HEK293 (cell line): ENCODE measurements around the gene FAM210A.

ENCODE experiments used
- CTCF ChIA-PET: fragments of 350-600 bp; formaldehyde crosslinking; extraction: SDS; loops from one replicate; lab custom pipeline; 2021; ENCODE audit warnings: antibody characterized with exemption; lab: Yijun Ruan, JAX
- POLR2A ChIA-PET: fragments of 300-600 bp; formaldehyde crosslinking; extraction: SDS; loops from one replicate; lab custom pipeline; 2020; ENCODE audit warnings: antibody characterized with exemption, inconsistent platforms; lab: Yijun Ruan, JAX
- H3K27ac ChIP-seq: fragments of 200-500 bp; sonication (Bioruptor generic); 2 replicates; pipeline ENCODE4 v1.5.1; 2014; ENCODE audit warnings: low read depth, low read length, control low read depth, inconsistent platforms; ENCODE audit errors: extremely low read depth
- H3K36me3 ChIP-seq, 2 experiments: fragments of 200-500 bp in 1 of 2; sonication (Bioruptor generic) in 1 of 2; 1 replicate in 1 of 2; 2 replicates in 1 of 2; pipeline ENCODE4 v1.5.1; 2014 to 2017; ENCODE audit warnings: inconsistent platforms in 2 of 2, low read length in 2 of 2; ENCODE audit not compliant: control insufficient read depth in 2 of 2, insufficient read depth in 1 of 2
- H3K4me1 ChIP-seq: fragments of 200-500 bp; sonication (Bioruptor generic); 2 replicates; pipeline ENCODE4 v1.5.1; 2014; ENCODE audit warnings: mild to moderate bottlenecking, low read length, inconsistent platforms; ENCODE audit not compliant: control insufficient read depth, insufficient read depth
- H3K4me3 ChIP-seq: 2 replicates; pipeline ENCODE4 v1.5.1; 2011; ENCODE audit warnings: low read depth, mild to moderate bottlenecking, control low read depth, low read length, moderate library complexity
- H3K9me3 ChIP-seq: fragments of 200-500 bp; sonication (Bioruptor generic); 2 replicates; pipeline ENCODE4 v1.5.1; 2014; ENCODE audit warnings: low read depth, low read length, inconsistent platforms; ENCODE audit not compliant: control insufficient read depth, insufficient read depth
- BCL11B ChIP-seq: fragments of 450-650 bp; formaldehyde crosslinking; IDR thresholded peaks from 2 replicates; pipeline ENCODE4 v1.5.1; 2016; ENCODE audit warnings: low read depth, missing biosample characterization, missing genetic modification characterization
- KLF8 ChIP-seq: fragments of 450-650 bp; formaldehyde crosslinking; IDR thresholded peaks from 2 replicates; pipeline ENCODE4 v1.5.1; 2016; ENCODE audit warnings: missing biosample characterization, missing genetic modification characterization
- OSR2 ChIP-seq: fragments of 450-650 bp; formaldehyde crosslinking; IDR thresholded peaks from 2 replicates; pipeline ENCODE4 v1.5.1; 2016; ENCODE audit warnings: missing biosample characterization, missing genetic modification characterization
- RBAK ChIP-seq: fragments of 450-650 bp; formaldehyde crosslinking; IDR thresholded peaks from 2 replicates; pipeline ENCODE4 v1.5.1; 2016; ENCODE audit warnings: missing biosample characterization, missing genetic modification characterization
- SALL2 ChIP-seq: fragments of 450-650 bp; formaldehyde crosslinking; IDR thresholded peaks from 2 replicates; pipeline ENCODE4 v1.5.0; 2017; ENCODE audit warnings: missing biosample characterization, mild to moderate bottlenecking, missing genetic modification characterization, borderline replicate concordance
- SP3 ChIP-seq: fragments of 450-650 bp; formaldehyde crosslinking; IDR thresholded peaks from 2 replicates; pipeline ENCODE4 v1.5.1; 2016; ENCODE audit warnings: missing biosample characterization, missing genetic modification characterization
- ZNF121 ChIP-seq: fragments of 450-650 bp; formaldehyde crosslinking; IDR thresholded peaks from 2 replicates; pipeline ENCODE4 v1.5.1; 2016; ENCODE audit warnings: missing biosample characterization, missing genetic modification characterization
- ZNF133 ChIP-seq: fragments of 450-650 bp; formaldehyde crosslinking; IDR thresholded peaks from 2 replicates; pipeline ENCODE4 v1.5.1; 2016; ENCODE audit warnings: missing biosample characterization, missing genetic modification characterization
- ZNF138 ChIP-seq: fragments of 450-650 bp; formaldehyde crosslinking; IDR thresholded peaks from 2 replicates; pipeline ENCODE4 v1.5.1; 2016; ENCODE audit warnings: missing biosample characterization, missing genetic modification characterization, borderline replicate concordance
- ZNF140 ChIP-seq: fragments of 450-650 bp; formaldehyde crosslinking; IDR thresholded peaks from 2 replicates; pipeline ENCODE4 v1.5.1; 2016; ENCODE audit warnings: missing biosample characterization, missing genetic modification characterization
- ZNF350 ChIP-seq: fragments of 450-650 bp; formaldehyde crosslinking; IDR thresholded peaks from 2 replicates; pipeline ENCODE4 v1.5.0; 2017; ENCODE audit warnings: missing biosample characterization, mild to moderate bottlenecking, missing genetic modification characterization
- ZNF404 ChIP-seq: fragments of 450-650 bp; formaldehyde crosslinking; IDR thresholded peaks from 2 replicates; pipeline ENCODE4 v1.5.1; 2017; ENCODE audit warnings: missing biosample characterization, missing genetic modification characterization
- ZNF510 ChIP-seq: fragments of 450-650 bp; formaldehyde crosslinking; IDR thresholded peaks from 2 replicates; pipeline ENCODE4 v1.5.1; 2018; ENCODE audit warnings: mild to moderate bottlenecking, missing genetic modification characterization, missing biosample characterization; ENCODE audit not compliant: insufficient replicate concordance
- ZNF660 ChIP-seq: fragments of 450-650 bp; IDR thresholded peaks from 2 replicates; pipeline ENCODE4 v1.5.1; 2018; ENCODE audit warnings: missing biosample characterization, mild to moderate bottlenecking, missing genetic modification characterization
- ZXDB ChIP-seq: fragments of 450-650 bp; formaldehyde crosslinking; IDR thresholded peaks from 2 replicates; pipeline ENCODE4 v1.5.1; 2016; ENCODE audit warnings: missing biosample characterization, missing genetic modification characterization
- TF ChIP-seq, protein P1 (sequence below): fragments of 450-650 bp; formaldehyde crosslinking; conservative IDR thresholded peaks from 2 replicates; pipeline ENCODE4 v1.5.1; 2016; ENCODE audit warnings: low read depth, missing biosample characterization, missing genetic modification characterization
- TF ChIP-seq, protein P2 (sequence below): fragments of 450-650 bp; formaldehyde crosslinking; IDR thresholded peaks from 2 replicates; pipeline ENCODE4 v1.5.1; 2017; ENCODE audit warnings: missing biosample characterization, missing genetic modification characterization
- TF ChIP-seq, protein P3 (sequence below): fragments of 450-650 bp; formaldehyde crosslinking; IDR thresholded peaks from 2 replicates; pipeline ENCODE4 v1.5.1; 2016; ENCODE audit warnings: missing biosample characterization, missing genetic modification characterization

The FAM210A gene

DNA sequence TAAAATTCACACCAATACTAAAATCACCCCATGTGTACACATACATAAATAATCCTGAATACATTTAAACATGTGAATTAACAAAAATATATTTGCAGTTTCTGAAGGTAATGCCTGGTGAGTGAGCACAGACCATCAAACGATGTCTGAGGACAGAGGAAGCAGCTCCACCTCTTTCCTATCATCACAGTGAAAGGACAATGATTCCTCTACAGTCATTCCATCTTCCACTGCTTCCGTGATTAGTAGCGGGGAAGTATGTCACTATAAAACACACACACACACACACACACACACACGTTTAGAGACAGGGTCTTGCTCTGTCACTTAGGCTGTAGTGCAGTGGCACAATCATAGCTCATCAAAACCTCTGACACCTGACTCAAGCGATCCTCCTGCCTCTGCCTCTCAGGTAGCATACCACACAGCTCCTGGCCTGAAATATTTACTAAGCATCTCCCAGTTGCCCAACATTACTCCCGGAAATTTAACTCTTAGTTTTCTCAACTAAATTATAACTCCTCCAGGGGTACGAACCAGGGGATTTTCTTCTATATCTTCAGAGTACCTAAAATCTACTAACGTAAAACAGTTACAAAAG is 12.8 kb downstream of the FAM210A start:
- POLR2A ChIA-PET, result interaction anchor here (0.6 kb wide), 1 partner anchor 830 kb away, joined by 5 read pairs; no protein-coding TSS in a partner anchor
- Histone ChIP-seq H3K4me1 (no peaks in the 10 kb centered on the region), H3K9me3 (no peaks in the 10 kb centered on the region; the same call in 1 of the 2 replicates)
- CTCF ChIA-PET, result no interaction called here
- TF ChIP-seq, protein P1, sequence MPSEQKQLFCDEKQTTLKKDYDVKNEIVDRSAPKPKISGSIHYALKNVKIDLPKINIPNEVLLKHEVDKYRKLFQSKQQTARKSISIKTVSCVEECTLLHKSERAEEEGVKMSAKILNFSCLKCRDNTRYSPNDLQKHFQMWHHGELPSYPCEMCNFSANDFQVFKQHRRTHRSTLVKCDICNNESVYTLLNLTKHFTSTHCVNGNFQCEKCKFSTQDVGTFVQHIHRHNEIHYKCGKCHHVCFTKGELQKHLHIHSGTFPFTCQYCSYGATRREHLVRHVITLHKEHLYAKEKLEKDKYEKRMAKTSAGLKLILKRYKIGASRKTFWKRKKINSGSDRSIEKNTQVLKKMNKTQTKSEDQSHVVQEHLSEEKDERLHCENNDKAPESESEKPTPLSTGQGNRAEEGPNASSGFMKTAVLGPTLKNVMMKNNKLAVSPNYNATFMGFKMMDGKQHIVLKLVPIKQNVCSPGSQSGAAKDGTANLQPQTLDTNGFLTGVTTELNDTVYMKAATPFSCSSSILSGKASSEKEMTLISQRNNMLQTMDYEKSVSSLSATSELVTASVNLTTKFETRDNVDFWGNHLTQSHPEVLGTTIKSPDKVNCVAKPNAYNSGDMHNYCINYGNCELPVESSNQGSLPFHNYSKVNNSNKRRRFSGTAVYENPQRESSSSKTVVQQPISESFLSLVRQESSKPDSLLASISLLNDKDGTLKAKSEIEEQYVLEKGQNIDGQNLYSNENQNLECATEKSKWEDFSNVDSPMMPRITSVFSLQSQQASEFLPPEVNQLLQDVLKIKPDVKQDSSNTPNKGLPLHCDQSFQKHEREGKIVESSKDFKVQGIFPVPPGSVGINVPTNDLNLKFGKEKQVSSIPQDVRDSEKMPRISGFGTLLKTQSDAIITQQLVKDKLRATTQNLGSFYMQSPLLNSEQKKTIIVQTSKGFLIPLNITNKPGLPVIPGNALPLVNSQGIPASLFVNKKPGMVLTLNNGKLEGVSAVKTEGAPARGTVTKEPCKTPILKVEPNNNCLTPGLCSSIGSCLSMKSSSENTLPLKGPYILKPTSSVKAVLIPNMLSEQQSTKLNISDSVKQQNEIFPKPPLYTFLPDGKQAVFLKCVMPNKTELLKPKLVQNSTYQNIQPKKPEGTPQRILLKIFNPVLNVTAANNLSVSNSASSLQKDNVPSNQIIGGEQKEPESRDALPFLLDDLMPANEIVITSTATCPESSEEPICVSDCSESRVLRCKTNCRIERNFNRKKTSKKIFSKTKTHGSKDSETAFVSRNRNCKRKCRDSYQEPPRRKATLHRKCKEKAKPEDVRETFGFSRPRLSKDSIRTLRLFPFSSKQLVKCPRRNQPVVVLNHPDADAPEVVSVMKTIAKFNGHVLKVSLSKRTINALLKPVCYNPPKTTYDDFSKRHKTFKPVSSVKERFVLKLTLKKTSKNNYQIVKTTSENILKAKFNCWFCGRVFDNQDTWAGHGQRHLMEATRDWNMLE (tag by site-specific recombination), result no peak
- TF ChIP-seq OSR2 (tag by site-specific recombination) (no peak), RBAK (no peak), ZNF140 (tag by site-specific recombination) (no peak), ZNF510 (tag by site-specific recombination) (no peak), ZXDB (tag by site-specific recombination) (no peak), ZNF138 (no peak), SALL2 (tag by site-specific recombination) (no peak), BCL11B (tag by site-specific recombination) (no peak), SP3 (tag by site-specific recombination) (no peak), ZNF404 (no peak), KLF8 (tag by site-specific recombination) (no peak), ZNF350 (tag by site-specific recombination) (no peak), ZNF121 (tag by site-specific recombination) (no peak), ZNF133 (no peak), ZNF660 (tag by site-specific recombination) (no peak)
- TF ChIP-seq, protein P2, sequence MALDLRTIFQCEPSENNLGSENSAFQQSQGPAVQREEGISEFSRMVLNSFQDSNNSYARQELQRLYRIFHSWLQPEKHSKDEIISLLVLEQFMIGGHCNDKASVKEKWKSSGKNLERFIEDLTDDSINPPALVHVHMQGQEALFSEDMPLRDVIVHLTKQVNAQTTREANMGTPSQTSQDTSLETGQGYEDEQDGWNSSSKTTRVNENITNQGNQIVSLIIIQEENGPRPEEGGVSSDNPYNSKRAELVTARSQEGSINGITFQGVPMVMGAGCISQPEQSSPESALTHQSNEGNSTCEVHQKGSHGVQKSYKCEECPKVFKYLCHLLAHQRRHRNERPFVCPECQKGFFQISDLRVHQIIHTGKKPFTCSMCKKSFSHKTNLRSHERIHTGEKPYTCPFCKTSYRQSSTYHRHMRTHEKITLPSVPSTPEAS (tag by site-specific recombination), result no peak
- TF ChIP-seq, protein P3, sequence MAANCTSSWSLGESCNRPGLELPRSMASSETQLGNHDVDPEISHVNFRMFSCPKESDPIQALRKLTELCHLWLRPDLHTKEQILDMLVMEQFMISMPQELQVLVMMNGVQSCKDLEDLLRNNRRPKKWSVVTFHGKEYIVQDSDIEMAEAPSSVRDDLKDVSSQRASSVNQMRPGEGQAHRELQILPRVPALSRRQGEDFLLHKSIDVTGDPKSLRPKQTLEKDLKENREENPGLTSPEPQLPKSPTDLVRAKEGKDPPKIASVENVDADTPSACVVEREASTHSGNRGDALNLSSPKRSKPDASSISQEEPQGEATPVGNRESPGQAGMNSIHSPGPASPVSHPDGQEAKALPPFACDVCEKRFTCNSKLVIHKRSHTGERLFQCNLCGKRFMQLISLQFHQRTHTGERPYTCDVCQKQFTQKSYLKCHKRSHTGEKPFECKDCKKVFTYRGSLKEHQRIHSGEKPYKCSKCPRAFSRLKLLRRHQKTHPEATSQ (tag by site-specific recombination), result no peak
- TF ChIP-seq, all 188 proteins: peak for 0
- Histone ChIP-seq H3K27ac (no peak overlapping the region), H3K4me3 (no peak overlapping the region), H3K36me3 (no peaks in the 10 kb centered on the region)
